Astrocyte of the cerebellum (primary cell): Measurements from ENCODE around the gene PCDH9.

ENCODE experiments used
- DNase-seq: peaks from one replicate; pipeline ENCODE4 v3.0.0-alpha.2; 2011; ENCODE audit warnings: low read depth
- H3K4me3 ChIP-seq: 2 replicates; pipeline ENCODE4 v1.5.1; 2011; ENCODE audit warnings: mild to moderate bottlenecking, low read depth, low read length, moderate library complexity
- CTCF ChIP-seq: IDR thresholded peaks from 2 replicates; pipeline ENCODE4 v1.5.1; 2012; ENCODE audit warnings: low read length, low read depth, moderate library complexity, mild to moderate bottlenecking; ENCODE audit errors: missing control alignments
- in situ Hi-C: cut with HindIII; loops from 2 replicates; pipeline ENCODE4 v1.10.0; 2017; ENCODE audit warnings: low sequenced_read_pairs

PCDH9 gene

GRCh38 chr13:66617786-66618185 lies 612.4 kb downstream of the PCDH9 start:
- TF ChIP-seq CTCF, result no peak
- no peak for DNase-seq
- in situ Hi-C loops, result no loop called here
- H3K4me3 ChIP-seq, result no peak overlapping the region

GRCh38 chr13:66612983-66613382 lies 617.2 kb downstream of the PCDH9 start:
- TF ChIP-seq CTCF, result no peak
- in situ Hi-C loops, result no loop called here
- no peak overlapping the region for H3K4me3 ChIP-seq
- DNase-seq, result no peak

DNA sequence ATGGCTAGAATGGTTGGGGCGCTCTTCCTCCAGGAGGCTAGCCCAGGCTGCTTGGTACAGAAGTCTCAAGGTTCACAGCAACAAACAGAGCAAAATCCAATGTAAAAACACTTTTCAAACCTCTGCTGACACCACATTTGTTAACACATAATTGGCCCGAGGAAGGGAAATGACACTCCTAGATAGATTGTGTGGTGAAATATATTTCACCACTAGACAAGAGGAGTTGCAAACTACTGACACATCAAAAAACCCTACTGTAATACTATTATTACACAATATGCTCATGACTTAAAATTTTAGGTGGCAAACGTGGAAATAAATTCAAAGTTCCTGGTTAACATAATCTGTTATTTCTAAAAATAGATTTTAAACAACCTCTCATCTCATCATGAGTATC lies 643.6 kb downstream of the PCDH9 start:
- DNase-seq, result no peak
- no peak for TF ChIP-seq CTCF
- no peak overlapping the region for H3K4me3 ChIP-seq
- in situ Hi-C loops, result no loop called here

- no peak overlapping the region for H3K4me3 ChIP-seq
- in situ Hi-C loops, result no loop called here
Measured at GRCh38 chr13:66585669-66586203, 644.4 kb downstream of the PCDH9 start.

GRCh38 chr13:66581675-66582074 lies 648.5 kb downstream of the PCDH9 start:
- no peak overlapping the region for H3K4me3 ChIP-seq
- DNase-seq, result no peak
- TF ChIP-seq CTCF, result no peak
- in situ Hi-C loops, result no loop called here

More at GRCh38 chr13:66585669-66586203, 644.4 kb downstream of the PCDH9 start:
- no peak for TF ChIP-seq CTCF
- no peak for DNase-seq

DNA sequence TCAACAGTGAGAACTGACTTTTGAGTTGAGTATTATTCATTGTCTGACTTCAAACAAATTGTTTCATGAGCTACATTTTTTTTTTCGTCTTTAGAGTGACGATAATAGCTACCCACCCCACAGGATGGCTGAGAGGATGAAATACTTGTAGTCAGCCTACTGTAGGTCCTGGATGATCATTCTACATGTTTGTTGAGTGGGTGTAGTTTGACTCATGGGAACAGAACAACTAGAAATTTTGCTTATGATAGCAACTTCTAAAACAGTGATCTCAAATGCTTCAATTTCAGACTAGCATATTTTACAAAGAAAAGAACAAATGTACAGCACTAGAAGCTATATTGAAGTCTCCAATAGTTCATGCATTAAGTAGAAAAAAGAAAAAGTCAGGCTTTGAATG lies 651.8 kb downstream of the PCDH9 start:
- no peak overlapping the region for H3K4me3 ChIP-seq
- no peak for DNase-seq
- no peak for TF ChIP-seq CTCF
- in situ Hi-C loops, result no loop called here

DNA sequence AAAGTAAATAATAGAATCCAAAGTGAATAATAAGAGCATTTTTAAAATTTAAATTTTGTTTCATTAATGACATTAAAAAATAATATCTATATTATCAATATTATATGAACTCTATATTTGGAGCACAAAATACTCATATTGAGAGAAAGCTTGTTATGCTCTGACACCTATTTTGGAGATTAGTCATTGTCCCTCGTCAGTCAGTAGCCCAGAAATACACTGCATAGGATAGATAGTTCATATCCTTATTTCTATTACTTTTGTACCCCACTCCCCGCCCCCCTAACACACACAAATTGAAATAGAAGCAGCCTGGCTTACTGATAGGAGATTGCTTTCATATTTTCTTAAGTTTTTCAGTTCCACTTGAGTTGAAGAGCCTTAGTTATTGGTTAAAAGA lies 652.8 kb downstream of the PCDH9 start:
- in situ Hi-C loops, result no loop called here
- no peak for DNase-seq

More for the DNA sequence above, 652.8 kb downstream of the PCDH9 start:
- no peak overlapping the region for H3K4me3 ChIP-seq
- TF ChIP-seq CTCF, result no peak
